Fibroblast of gingiva (primary cell): Measurements from ENCODE around the gene SIMC1.

Experiments used
- DNase-seq: peaks from one replicate; pipeline ENCODE4 v3.0.0-alpha.2; 2011; ENCODE audit warnings: low read depth

The SIMC1 gene

GRCh38 chr5:176389135-176390123 is 151.2 kb downstream of the SIMC1 start:
- DNase-seq = no peak

- no peak for DNase-seq
These were observed 153.3 kb downstream of the SIMC1 start for GRCh38 chr5:176391479-176391878.

- no peak for DNase-seq
These were observed 153.8 kb downstream of the SIMC1 start for GRCh38 chr5:176391999-176392398.

GRCh38 chr5:176392526-176392925 is 154.3 kb downstream of the SIMC1 start:
- DNase-seq = no peak

- no peak for DNase-seq
These were observed 155.9 kb downstream of the SIMC1 start for GRCh38 chr5:176394096-176394495.

GRCh38 chr5:176394881-176395675 is 156.9 kb downstream of the SIMC1 start:
- no peak for DNase-seq
